ENCODE data around the gene PTPN4.

PTPN4 gene

GRCh38 chr2:119759451-119760236, at the start of gene PTPN4:
Gene PTPN4 (plus strand): TSS chr2:119759922. CDS start chr2:119809854, 49,932 bp downstream.
- DNase-seq, result peak; percentile 95

GRCh38 chr2:119710281-119710680, 49.4 kb upstream of the PTPN4 start:
- no peak for DNase-seq

- no peak for DNase-seq
These were observed 48.4 kb upstream of the PTPN4 start for GRCh38 chr2:119711352-119711751.

GRCh38 chr2:119712571-119712970, 47.2 kb upstream of the PTPN4 start:
- no peak for DNase-seq

GRCh38 chr2:119713819-119714490, 45.8 kb upstream of the PTPN4 start:
- DNase-seq, result no peak

GRCh38 chr2:119715409-119716283, 44.1 kb upstream of the PTPN4 start:
- no peak for DNase-seq

- DNase-seq, result no peak
These were observed 43.4 kb upstream of the PTPN4 start for GRCh38 chr2:119716284-119716672.

GRCh38 chr2:119718501-119719260, 41.0 kb upstream of the PTPN4 start:
- no peak for DNase-seq

GRCh38 chr2:119719261-119719627, 40.5 kb upstream of the PTPN4 start:
- no peak for DNase-seq

- no peak for DNase-seq
These were observed 38.7 kb upstream of the PTPN4 start for GRCh38 chr2:119721043-119721442.

- DNase-seq, result no peak
These were observed 38.3 kb upstream of the PTPN4 start for GRCh38 chr2:119721462-119721861.

- DNase-seq, result no peak
These were observed 37.8 kb upstream of the PTPN4 start for GRCh38 chr2:119721904-119722303.

GRCh38 chr2:119723186-119723585, 36.5 kb upstream of the PTPN4 start:
- DNase-seq, result no peak

GRCh38 chr2:119723784-119724467, 35.8 kb upstream of the PTPN4 start:
- DNase-seq, result no peak

GRCh38 chr2:119724656-119725485, 34.9 kb upstream of the PTPN4 start:
- DNase-seq, result no peak

- DNase-seq, result no peak
These were observed 32.2 kb upstream of the PTPN4 start for GRCh38 chr2:119727493-119727892.

- DNase-seq, result no peak
These were observed 31.3 kb upstream of the PTPN4 start for GRCh38 chr2:119728421-119728820.

- DNase-seq, result no peak
These were observed 29.0 kb upstream of the PTPN4 start for GRCh38 chr2:119730671-119731177.

GRCh38 chr2:119731983-119732382, 27.7 kb upstream of the PTPN4 start:
- no peak for DNase-seq

- DNase-seq, result no peak
These were observed 27.0 kb upstream of the PTPN4 start for GRCh38 chr2:119732601-119733164.

- no peak for DNase-seq
These were observed 25.7 kb upstream of the PTPN4 start for GRCh38 chr2:119734047-119734446.
